Activated CD8-positive, alpha-beta T cell treated with anti-CD3 and anti-CD28 coated beads, Interleukin-2, amount 10 ng/mL, durations not matched to agents 7 days and 5 days (primary cell): Measurements from ENCODE around the gene NRN1L. TPM values are rescaled to one million over a fixed set of nuclear protein-coding genes. Genes with fewer than 3 reads are reported as not detected.
A peak's percentile ranks its signal among the peaks of the same experiment; 100 is the strongest.
"Not testable (repeated sequence)": the region's sequence is repeated elsewhere in the genome, so short reads cannot be mapped to it uniquely, and the experiment has no call there.

ENCODE experiments used
- ATAC-seq: fragments of 150-1000 bp; cut with Tn5 transposase; one replicate; pipeline ENCODE4 v1.10.0; 2021; ENCODE audit warnings: moderate library complexity
- CTCF ChIA-PET: fragments of 350-600 bp; sonication (Branson Sonifier 250); formaldehyde crosslinking; loops from one replicate; lab custom pipeline; 2021; ENCODE audit warnings: antibody characterized with exemption; lab: Charles Lee
- POLR2A ChIA-PET: fragments of 350-600 bp; sonication (Branson Sonifier 250); formaldehyde crosslinking; loops from one replicate; lab custom pipeline; 2021; ENCODE audit warnings: antibody characterized with exemption; lab: Charles Lee
- DNase-seq: peaks from one replicate; pipeline ENCODE4 v3.0.0-alpha.2; 2020
- H3K27ac Mint-ChIP-seq: one replicate; pipeline ENCODE4 v1.8.0; 2021; ENCODE audit warnings: mild to moderate bottlenecking, mixed read lengths
- H3K27me3 Mint-ChIP-seq: one replicate; pipeline ENCODE4 v1.8.0; 2021; ENCODE audit warnings: low read depth, mixed read lengths
- H3K36me3 Mint-ChIP-seq: one replicate; pipeline ENCODE4 v1.8.0; 2021; ENCODE audit warnings: low read depth, mixed read lengths
- H3K4me1 Mint-ChIP-seq: one replicate; pipeline ENCODE4 v1.8.0; 2021; ENCODE audit warnings: low read depth, mixed read lengths
- H3K4me3 Mint-ChIP-seq: one replicate; pipeline ENCODE4 v1.8.0; 2021; ENCODE audit warnings: mild to moderate bottlenecking, mixed read lengths
- H3K9me3 Mint-ChIP-seq: one replicate; pipeline ENCODE4 v1.8.0; 2022; ENCODE audit warnings: mixed read lengths; ENCODE audit not compliant: insufficient read depth
- total RNA-seq, 2 experiments: library from RNA; stranded (reverse); gene quantifications; one replicate each; pipeline ENCODE4 v1.2.3, GENCODE V29; 2021

Gene NRN1L
- total RNA-seq, result 1 to 10 TPM; 1.2 to 1.4 TPM

- Mint-ChIP-seq H3K36me3 (peaks cover 29% of the 10 kb centered on the region), H3K4me1 (no peaks in the 10 kb centered on the region), H3K27ac (no peak within 1 kb of the TSS), H3K4me3 (no peak within 1 kb of the TSS), H3K9me3 (no peaks in the 10 kb centered on the region), H3K27me3 (no peaks in the 10 kb centered on the region)
- ChIA-PET POLR2A (interaction anchor here (0.8 kb wide), 2 partner anchors 8 to 35 kb away, joined by 3 to 4 read pairs; partner anchors contain the start of gene PSKH1), CTCF (interaction anchor here (0.8 to 3.6 kb wide), 20 partner anchors 8 to 344 kb away, joined by 3 to 28 read pairs (median 10); partner anchors contain the start of genes EDC4, PSKH1 and PSMB10)
- DNase-seq (no peak), ATAC-seq (no peak)
Measured at GRCh38 chr16:67884684-67885083, at the start of gene NRN1L. Gene NRN1L (plus strand): TSS chr16:67884885. CDS start chr16:67884904, 19 bp downstream.

- ChIA-PET CTCF (interaction anchor here (1.0 to 3.4 kb wide), 3 partner anchors 21 to 290 kb away, joined by 3 to 23 read pairs (median 3); partner anchors contain the start of gene PSKH1), POLR2A (interaction anchor here (1.1 kb wide), 1 partner anchor 100 kb away, joined by 3 read pairs; the partner anchor contains the start of gene PSMB10)
- not testable (repeated sequence) for DNase-seq
Measured at GRCh38 chr16:67837190-67837589, 47.5 kb upstream of the NRN1L start.

GRCh38 chr16:67837811-67838210, 46.9 kb upstream of the NRN1L start:
- ChIA-PET CTCF (interaction anchor here (1.0 to 3.4 kb wide), 2 partner anchors 22 to 55 kb away, joined by 3 to 23 read pairs; partner anchors contain the start of gene PSKH1), POLR2A (interaction anchor here (1.1 kb wide), 1 partner anchor 99 kb away, joined by 3 read pairs; the partner anchor contains the start of gene PSMB10)
- ATAC-seq (no peak), DNase-seq (no peak)
- no peaks in the 10 kb centered on the region for H3K36me3 Mint-ChIP-seq
- no peaks in the 10 kb centered on the region for H3K9me3 Mint-ChIP-seq
- H3K27ac Mint-ChIP-seq, result no peak overlapping the region
- no peak overlapping the region for H3K4me3 Mint-ChIP-seq
- no peaks in the 10 kb centered on the region for H3K27me3 Mint-ChIP-seq
- peaks cover 14% of the 10 kb centered on the region for H3K4me1 Mint-ChIP-seq

More at GRCh38 chr16:67837190-67837589, 47.5 kb upstream of the NRN1L start:
- H3K27ac Mint-ChIP-seq, ATAC-seq, H3K36me3 Mint-ChIP-seq, H3K27me3 Mint-ChIP-seq, H3K9me3 Mint-ChIP-seq, H3K4me3 Mint-ChIP-seq: not testable (repeated sequence)
- H3K4me1 Mint-ChIP-seq, result peaks cover 17% of the 10 kb centered on the region

- ChIA-PET POLR2A (no interaction called here), CTCF (interaction anchor here (0.8 to 1.7 kb wide), 6 partner anchors 25 to 320 kb away, joined by 3 to 13 read pairs (median 3); partner anchors contain the start of genes RANBP10 and TSNAXIP1)
- no peak for DNase-seq
- no peaks in the 10 kb centered on the region for H3K27me3 Mint-ChIP-seq
- peaks cover 38% of the 10 kb centered on the region for H3K4me1 Mint-ChIP-seq
- peak overlapping the region; percentile 89 for H3K4me3 Mint-ChIP-seq
- no peaks in the 10 kb centered on the region for H3K9me3 Mint-ChIP-seq
- peaks cover 24% of the 10 kb centered on the region for H3K36me3 Mint-ChIP-seq
- H3K27ac Mint-ChIP-seq, result peak overlapping the region; percentile 98
- no peak for ATAC-seq
Measured at GRCh38 chr16:67841198-67841815, 43.4 kb upstream of the NRN1L start.

- Mint-ChIP-seq H3K4me1 (peaks cover 38% of the 10 kb centered on the region), H3K27ac (peak within 1 kb of the TSS; percentile 98), H3K27me3 (no peaks in the 10 kb centered on the region), H3K9me3 (no peaks in the 10 kb centered on the region), H3K4me3 (peak within 1 kb of the TSS; percentile 96), H3K36me3 (peaks cover 24% of the 10 kb centered on the region)
- ChIA-PET POLR2A (no interaction called here), CTCF (interaction anchor here (1.1 to 1.7 kb wide), 3 partner anchors 26 to 36 kb away, joined by 3 to 13 read pairs (median 3); partner anchors contain the start of genes RANBP10 and TSNAXIP1)
- peak; percentile 59 for ATAC-seq
- peak; percentile 97 for DNase-seq
Measured at GRCh38 chr16:67841816-67842508, 42.7 kb upstream of the NRN1L start, which contains the start of gene THAP11. Gene THAP11 (plus strand): TSS chr16:67842320. CDS start chr16:67842555, 235 bp downstream.

GRCh38 chr16:67842509-67843342, 42.0 kb upstream of the NRN1L start:
- Mint-ChIP-seq H3K36me3 (peaks cover 26% of the 10 kb centered on the region), H3K4me1 (peaks cover 40% of the 10 kb centered on the region), H3K4me3 (peak overlapping the region; percentile 96), H3K9me3 (no peaks in the 10 kb centered on the region), H3K27ac (peak overlapping the region; percentile 96), H3K27me3 (no peaks in the 10 kb centered on the region)
- DNase-seq, result peak; percentile 74
- ChIA-PET CTCF (interaction anchor here (0.6 to 4.1 kb wide), 7 partner anchors 9 to 295 kb away, joined by 3 to 40 read pairs (median 4); no protein-coding TSS in a partner anchor), POLR2A (interaction anchor here (0.6 to 4.2 kb wide), 2 partner anchors 10 to 36 kb away, joined by 3 to 28 read pairs; partner anchors contain the start of genes RANBP10 and TSNAXIP1)
- peak; percentile 31 for ATAC-seq

- DNase-seq (no peak), ATAC-seq (no peak)
- Mint-ChIP-seq H3K4me3 (peak overlapping the region; percentile 96), H3K27me3 (no peaks in the 10 kb centered on the region), H3K27ac (peak overlapping the region; percentile 96), H3K36me3 (peaks cover 26% of the 10 kb centered on the region), H3K9me3 (no peaks in the 10 kb centered on the region), H3K4me1 (peaks cover 46% of the 10 kb centered on the region)
- ChIA-PET CTCF (interaction anchor here (0.6 to 4.1 kb wide), 10 partner anchors 10 to 296 kb away, joined by 3 to 40 read pairs (median 4); no protein-coding TSS in a partner anchor), POLR2A (interaction anchor here (0.6 to 4.2 kb wide), 2 partner anchors 10 to 37 kb away, joined by 3 to 28 read pairs; partner anchors contain the start of genes RANBP10 and TSNAXIP1)
Measured at GRCh38 chr16:67843343-67843765, 41.3 kb upstream of the NRN1L start.

- DNase-seq, result no peak
- ChIA-PET CTCF (interaction anchor here (0.9 to 4.1 kb wide), 15 partner anchors 9 to 963 kb away, joined by 3 to 40 read pairs (median 4); no protein-coding TSS in a partner anchor), POLR2A (interaction anchor here (1.1 to 4.2 kb wide), 3 partner anchors 11 to 91 kb away, joined by 5 to 28 read pairs (median 5); no protein-coding TSS in a partner anchor)
- peak overlapping the region; percentile 96 for H3K27ac Mint-ChIP-seq
- peaks cover 26% of the 10 kb centered on the region for H3K36me3 Mint-ChIP-seq
- no peak for ATAC-seq
- H3K4me3 Mint-ChIP-seq, result peak overlapping the region; percentile 96
- no peaks in the 10 kb centered on the region for H3K9me3 Mint-ChIP-seq
- H3K27me3 Mint-ChIP-seq, result no peaks in the 10 kb centered on the region
- H3K4me1 Mint-ChIP-seq, result peaks cover 51% of the 10 kb centered on the region
Measured at GRCh38 chr16:67844497-67844896, 40.2 kb upstream of the NRN1L start.

GRCh38 chr16:67845291-67846062, 39.2 kb upstream of the NRN1L start:
- CTCF ChIA-PET, result interaction anchor here (0.8 to 4.1 kb wide), 13 partner anchors 10 to 964 kb away, joined by 3 to 40 read pairs (median 4); no protein-coding TSS in a partner anchor
- Mint-ChIP-seq H3K36me3 (peaks cover 30% of the 10 kb centered on the region), H3K4me1 (peaks cover 53% of the 10 kb centered on the region), H3K27ac (peak overlapping the region; percentile 89), H3K4me3 (peak overlapping the region; percentile 96), H3K9me3 (no peaks in the 10 kb centered on the region), H3K27me3 (no peaks in the 10 kb centered on the region)
- DNase-seq (peak; percentile 29), ATAC-seq (no peak)
- POLR2A ChIA-PET, result interaction anchor here (1.1 to 4.2 kb wide), 5 partner anchors 9 to 90 kb away, joined by 4 to 28 read pairs (median 5); partner anchors contain the start of genes RANBP10 and TSNAXIP1

GRCh38 chr16:67846063-67846319, 38.7 kb upstream of the NRN1L start:
- Mint-ChIP-seq H3K36me3 (peaks cover 31% of the 10 kb centered on the region), H3K27me3 (no peaks in the 10 kb centered on the region), H3K27ac (peak overlapping the region; percentile 89), H3K4me1 (peaks cover 53% of the 10 kb centered on the region), H3K9me3 (no peaks in the 10 kb centered on the region), H3K4me3 (peak overlapping the region; percentile 96)
- DNase-seq, result no peak
- ChIA-PET CTCF (interaction anchor here (0.7 to 4.1 kb wide), 8 partner anchors 10 to 173 kb away, joined by 3 to 40 read pairs (median 6); no protein-coding TSS in a partner anchor), POLR2A (interaction anchor here (0.8 to 4.2 kb wide), 6 partner anchors 10 to 122 kb away, joined by 3 to 28 read pairs (median 4); partner anchors contain the start of genes PSKH1, RANBP10 and TSNAXIP1)
- ATAC-seq, result no peak
